Measurements from ENCODE around the gene GPR55. TPM values are rescaled to one million over a fixed set of nuclear protein-coding genes. Genes with fewer than 3 reads are reported as not detected.

GPR55 gene
- total RNA-seq, 1 experiment from 2014 or later, result not detected

DNA sequence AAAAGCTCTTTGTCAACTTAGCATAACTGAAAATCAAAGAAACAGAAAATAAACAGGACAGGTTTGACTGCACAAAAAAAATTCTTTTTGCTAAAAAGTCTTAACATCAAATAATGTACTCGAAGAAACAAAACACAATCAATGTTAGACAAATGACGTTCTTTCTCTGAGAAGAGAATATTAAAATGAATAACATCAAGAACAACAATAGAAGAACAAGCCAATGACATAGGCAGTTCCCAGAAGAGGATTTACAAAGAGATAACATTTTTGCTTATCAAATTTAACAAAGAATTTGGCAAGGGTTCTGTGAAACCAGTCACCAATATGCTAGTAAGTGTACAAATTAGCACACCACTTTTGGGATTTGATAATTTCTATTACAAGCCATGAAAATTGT lies 5.8 kb downstream of the GPR55 start:
- TF ChIP-seq, protein P1, sequence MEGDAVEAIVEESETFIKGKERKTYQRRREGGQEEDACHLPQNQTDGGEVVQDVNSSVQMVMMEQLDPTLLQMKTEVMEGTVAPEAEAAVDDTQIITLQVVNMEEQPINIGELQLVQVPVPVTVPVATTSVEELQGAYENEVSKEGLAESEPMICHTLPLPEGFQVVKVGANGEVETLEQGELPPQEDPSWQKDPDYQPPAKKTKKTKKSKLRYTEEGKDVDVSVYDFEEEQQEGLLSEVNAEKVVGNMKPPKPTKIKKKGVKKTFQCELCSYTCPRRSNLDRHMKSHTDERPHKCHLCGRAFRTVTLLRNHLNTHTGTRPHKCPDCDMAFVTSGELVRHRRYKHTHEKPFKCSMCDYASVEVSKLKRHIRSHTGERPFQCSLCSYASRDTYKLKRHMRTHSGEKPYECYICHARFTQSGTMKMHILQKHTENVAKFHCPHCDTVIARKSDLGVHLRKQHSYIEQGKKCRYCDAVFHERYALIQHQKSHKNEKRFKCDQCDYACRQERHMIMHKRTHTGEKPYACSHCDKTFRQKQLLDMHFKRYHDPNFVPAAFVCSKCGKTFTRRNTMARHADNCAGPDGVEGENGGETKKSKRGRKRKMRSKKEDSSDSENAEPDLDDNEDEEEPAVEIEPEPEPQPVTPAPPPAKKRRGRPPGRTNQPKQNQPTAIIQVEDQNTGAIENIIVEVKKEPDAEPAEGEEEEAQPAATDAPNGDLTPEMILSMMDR (conservative IDR thresholded peaks at IDR 0.05), result no peak
- TF ChIP-seq EZH2 (IDR thresholded peaks at IDR 0.05; ENCODE audit: low read depth), result no peak
- intact Hi-C loops (cut with micrococcal nuclease; ENCODE audit: unreplicated experiment), result no loop called here
- no peak overlapping the region for H2AFZ ChIP-seq
- H4K20me1 ChIP-seq (ENCODE audit: insufficient read depth), result no peaks in the 10 kb centered on the region
- DNase-seq, result no peak
- H3K27me3 ChIP-seq (ENCODE audit: insufficient read depth, low read depth), result peaks cover 8% of the 10 kb centered on the region; the same call in 1 of the 2 replicates
- ChIA-PET CTCF (no interaction called here), POLR2A (ENCODE audit: unreplicated experiment) (no interaction called here)
- no peaks in the 10 kb centered on the region for H3K36me3 ChIP-seq (ENCODE audit: low read depth)
- H3K4me1 ChIP-seq (replicated peaks; ENCODE audit: insufficient read depth), result no peaks in the 10 kb centered on the region
- H3K27ac ChIP-seq, result no peak overlapping the region
- H3K79me2 ChIP-seq (ENCODE audit: low read depth), result no peaks in the 10 kb centered on the region
- no peak overlapping the region for H3K4me3 ChIP-seq
- H3K9me2 ChIP-seq (ENCODE audit: insufficient read depth), result no peaks in the 10 kb centered on the region
- no peaks in the 10 kb centered on the region for H3K9me3 ChIP-seq (ENCODE audit: insufficient read depth, low read depth)
- no peaks in the 10 kb centered on the region for H3F3A ChIP-seq (ENCODE audit: insufficient read depth, low read depth)
- BruUV-seq (replicated peaks), result no TSS peak
- no peak overlapping the region for H3K4me2 ChIP-seq

- no TSS peak for BruUV-seq (replicated peaks)
- no peaks in the 10 kb centered on the region for H3K9me3 ChIP-seq (ENCODE audit: insufficient read depth, low read depth)
- no peak overlapping the region for H3K27ac ChIP-seq
- no peak overlapping the region for H2AFZ ChIP-seq
- ChIA-PET POLR2A (ENCODE audit: unreplicated experiment) (no interaction called here), CTCF (no interaction called here)
- TF ChIP-seq, protein P1 (conservative IDR thresholded peaks at IDR 0.05), result no peak
- no peak for TF ChIP-seq EZH2 (IDR thresholded peaks at IDR 0.05; ENCODE audit: low read depth)
- intact Hi-C loops (cut with micrococcal nuclease; ENCODE audit: unreplicated experiment), result no loop called here
- H3K4me1 ChIP-seq (replicated peaks; ENCODE audit: insufficient read depth), result no peaks in the 10 kb centered on the region
- DNase-seq, result no peak
- no peaks in the 10 kb centered on the region for H3K79me2 ChIP-seq (ENCODE audit: low read depth)
- no peaks in the 10 kb centered on the region for H3K36me3 ChIP-seq (ENCODE audit: low read depth)
- H4K20me1 ChIP-seq (ENCODE audit: insufficient read depth), result no peaks in the 10 kb centered on the region
- no peak overlapping the region for H3K4me3 ChIP-seq
- H3K27me3 ChIP-seq (ENCODE audit: insufficient read depth, low read depth), result no peaks in the 10 kb centered on the region
- no peaks in the 10 kb centered on the region for H3F3A ChIP-seq (ENCODE audit: insufficient read depth, low read depth)
- no peak overlapping the region for H3K4me2 ChIP-seq
- H3K9me2 ChIP-seq (ENCODE audit: insufficient read depth), result no peaks in the 10 kb centered on the region
Measured at GRCh38 chr2:230916218-230916617, 8.8 kb downstream of the GPR55 start.

GRCh38 chr2:230915319-230915718 lies 9.7 kb downstream of the GPR55 start:
- TF ChIP-seq, protein P1 (conservative IDR thresholded peaks at IDR 0.05), result no peak
- TF ChIP-seq EZH2 (IDR thresholded peaks at IDR 0.05; ENCODE audit: low read depth), result no peak
- Histone ChIP-seq H3K27ac (no peak overlapping the region), H2AFZ (no peak overlapping the region), H3K36me3 (ENCODE audit: low read depth) (no peaks in the 10 kb centered on the region), H3K79me2 (ENCODE audit: low read depth) (no peaks in the 10 kb centered on the region), H4K20me1 (ENCODE audit: insufficient read depth) (no peaks in the 10 kb centered on the region), H3K4me1 (replicated peaks; ENCODE audit: insufficient read depth) (no peaks in the 10 kb centered on the region), H3K9me3 (ENCODE audit: insufficient read depth, low read depth) (no peaks in the 10 kb centered on the region), H3K27me3 (ENCODE audit: insufficient read depth, low read depth) (no peaks in the 10 kb centered on the region), H3F3A (ENCODE audit: insufficient read depth, low read depth) (no peaks in the 10 kb centered on the region), H3K9me2 (ENCODE audit: insufficient read depth) (no peaks in the 10 kb centered on the region), H3K4me2 (no peak overlapping the region), H3K4me3 (no peak overlapping the region)
- intact Hi-C loops (cut with micrococcal nuclease; ENCODE audit: unreplicated experiment), result no loop called here
- no peak for DNase-seq
- POLR2A ChIA-PET (ENCODE audit: unreplicated experiment), result no interaction called here
- CTCF ChIA-PET, result no interaction called here
- BruUV-seq (replicated peaks), result no TSS peak

All from PC-9 (cell line).